H1 (cell line): ENCODE data around the gene WAC. TPM values are rescaled to one million over a fixed set of nuclear protein-coding genes. Genes with fewer than 3 reads are reported as not detected.
"Not testable (repeated sequence)": the region's sequence is repeated elsewhere in the genome, so short reads cannot be mapped to it uniquely, and the experiment has no call there.

Source experiments
- CTCF ChIA-PET: fragments of 300-600 bp; sonication (Branson Sonifier 250); formaldehyde crosslinking; loops from one replicate; lab custom pipeline; 2021; ENCODE audit not compliant: partially characterized antibody; lab: Charles Lee
- POLR2A ChIA-PET: fragments of 300-600 bp; sonication (Branson Sonifier 250); formaldehyde crosslinking; loops from one replicate; lab custom pipeline; 2021; ENCODE audit warnings: inconsistent platforms; ENCODE audit not compliant: partially characterized antibody; lab: Charles Lee
- DNase-seq, 2 experiments: peaks; one replicate each; pipeline versions ENCODE4 v3.0.0 to v3.0.0-alpha.2; 2010 to 2022; ENCODE audit warnings: low spot score in 2 of 2, low read depth in 1 of 2, mixed read lengths in 1 of 2
- FAIRE-seq: peaks from 2 replicates; lab custom pipeline; 2011; peaks lifted over from hg19 to GRCh38; lab: Jason Lieb, UNC
- H2AFZ ChIP-seq: 2 replicates; pipeline ENCODE4 v1.8.1; 2012; ENCODE audit warnings: low read length, inconsistent platforms
- H2AK5ac ChIP-seq: 2 replicates; pipeline ENCODE4 v1.6.1; 2013; ENCODE audit warnings: low read depth, low read length
- H2BK120ac ChIP-seq: replicated peaks from 2 replicates; pipeline ENCODE3; 2013; ENCODE audit warnings: low read depth, low read length, inconsistent platforms
- H2BK12ac ChIP-seq: 2 replicates; pipeline ENCODE4 v1.6.1; 2013; ENCODE audit warnings: low read depth, low read length
- H2BK15ac ChIP-seq: 2 replicates; pipeline ENCODE4 v1.6.1; 2013; ENCODE audit warnings: low read length
- H2BK20ac ChIP-seq: 2 replicates; pipeline ENCODE4 v1.6.1; 2013; ENCODE audit warnings: low read length
- H2BK5ac ChIP-seq: 2 replicates; pipeline ENCODE4 v1.6.1; 2013; ENCODE audit warnings: low read depth, low read length
- H3K14ac ChIP-seq: 2 replicates; pipeline ENCODE4 v1.6.1; 2013; ENCODE audit warnings: inconsistent platforms; ENCODE audit not compliant: insufficient read length
- H3K18ac ChIP-seq: 2 replicates; pipeline ENCODE4 v1.6.1; 2013; ENCODE audit warnings: low read length; ENCODE audit errors: extremely low read depth
- H3K23ac ChIP-seq: 2 replicates; pipeline ENCODE4 v1.6.1; 2013; ENCODE audit warnings: inconsistent platforms; ENCODE audit not compliant: insufficient read length
- H3K23me2 ChIP-seq: 2 replicates; pipeline ENCODE4 v1.6.1; 2013; ENCODE audit warnings: low read depth, low read length
- H3K27ac ChIP-seq: 2 replicates; pipeline ENCODE4 v1.6.1; 2011; ENCODE audit warnings: low read depth, low read length, inconsistent platforms
- H3K27me3 ChIP-seq, 4 experiments: replicated peaks in 1 of 4; 1 replicate in 1 of 4; 2 replicates in 3 of 4; pipeline versions ENCODE4 v1.6.1 to v1.8.1; 2011 to 2013; ENCODE audit warnings: low read length in 3 of 4, mild to moderate bottlenecking in 3 of 4, inconsistent platforms in 2 of 4, mixed read lengths in 2 of 4, moderate library complexity in 1 of 4; ENCODE audit not compliant: control insufficient read depth in 3 of 4, insufficient read depth in 3 of 4; ENCODE audit errors: extremely low read depth in 1 of 4
- H3K36me3 ChIP-seq, 4 experiments: 2 replicates each; pipeline versions ENCODE4 v1.6.1 to v1.8.1; 2011 to 2013; ENCODE audit warnings: mild to moderate bottlenecking in 4 of 4, low read length in 3 of 4, moderate library complexity in 2 of 4, control low read depth in 1 of 4, inconsistent platforms in 1 of 4; ENCODE audit not compliant: insufficient read depth in 4 of 4, control insufficient read depth in 2 of 4
- H3K4ac ChIP-seq: replicated peaks from 2 replicates; pipeline ENCODE3; 2013; ENCODE audit warnings: low read length, low read depth, mixed read lengths, inconsistent platforms; ENCODE audit not compliant: insufficient read length
- H3K4me1 ChIP-seq, 4 experiments: replicated peaks in 1 of 4; 1 replicate in 1 of 4; 2 replicates in 3 of 4; pipeline versions ENCODE4 v1.6.1 to v1.8.1; 2011 to 2013; ENCODE audit warnings: low read length in 3 of 4, inconsistent platforms in 2 of 4, mixed read lengths in 1 of 4; ENCODE audit not compliant: insufficient read depth in 4 of 4, control insufficient read depth in 3 of 4
- H3K4me2 ChIP-seq, 2 experiments: 2 replicates each; pipeline versions ENCODE4 v1.6.1 to v1.8.1; 2011 to 2013; ENCODE audit warnings: low read depth in 2 of 2, low read length in 2 of 2, control low read depth in 1 of 2, inconsistent platforms in 1 of 2, mild to moderate bottlenecking in 1 of 2; ENCODE audit not compliant: insufficient read depth in 1 of 2
- H3K4me3 ChIP-seq, 4 experiments: fragments of 200-600, 300-600 bp in 1 of 4; sonication (generic), shearing (Covaris generic), sonication (Bioruptor Twin) in 1 of 4; 2 replicates each; pipeline versions ENCODE4 v1.5.1 to v1.8.1; 2011 to 2016; ENCODE audit warnings: low read length in 4 of 4, low read depth in 3 of 4, control low read depth in 2 of 4, inconsistent platforms in 2 of 4, mild to moderate bottlenecking in 2 of 4, mixed read lengths in 1 of 4, moderate library complexity in 1 of 4; ENCODE audit not compliant: insufficient read depth in 2 of 4; ENCODE audit errors: extremely low read depth in 1 of 4
- H3K56ac ChIP-seq: replicated peaks from 2 replicates; pipeline ENCODE3; 2013; ENCODE audit warnings: low read depth, mild to moderate bottlenecking, mixed read lengths, low read length, inconsistent platforms; ENCODE audit not compliant: insufficient read length
- H3K79me1 ChIP-seq: 2 replicates; pipeline ENCODE4 v1.6.1; 2013; ENCODE audit warnings: low read depth, low read length, control low read depth
- H3K79me2 ChIP-seq, 2 experiments: 2 replicates each; pipeline versions ENCODE4 v1.6.1 to v1.8.1; 2012 to 2013; ENCODE audit warnings: low read length in 2 of 2, mild to moderate bottlenecking in 2 of 2, inconsistent platforms in 1 of 2; ENCODE audit not compliant: insufficient read depth in 2 of 2, control insufficient read depth in 1 of 2
- H3K9ac ChIP-seq, 4 experiments: replicated peaks in 1 of 4; 1 replicate in 1 of 4; 2 replicates in 3 of 4; pipeline versions ENCODE4 v1.6.1 to v1.8.1; 2011 to 2013; ENCODE audit warnings: low read depth in 3 of 4, low read length in 3 of 4, control low read depth in 2 of 4, mild to moderate bottlenecking in 2 of 4, moderate library complexity in 2 of 4, inconsistent platforms in 1 of 4; ENCODE audit errors: extremely low read depth in 1 of 4
- H3K9me3 ChIP-seq, 2 experiments: 2 replicates each; pipeline versions ENCODE4 v1.6.1 to v1.8.1; 2012 to 2013; ENCODE audit warnings: mild to moderate bottlenecking in 2 of 2, moderate library complexity in 2 of 2, control low read depth in 1 of 2, inconsistent platforms in 1 of 2, low read depth in 1 of 2, low read length in 1 of 2, mixed read lengths in 1 of 2; ENCODE audit not compliant: insufficient read depth in 2 of 2
- H4K20me1 ChIP-seq, 2 experiments: replicated peaks in 1 of 2; 2 replicates each; pipeline versions ENCODE3 to v1.8.1; 2011 to 2013; ENCODE audit warnings: inconsistent platforms in 2 of 2, low read length in 2 of 2, mild to moderate bottlenecking in 1 of 2; ENCODE audit not compliant: insufficient read depth in 2 of 2, control insufficient read depth in 1 of 2
- H4K5ac ChIP-seq: 2 replicates; pipeline ENCODE4 v1.6.1; 2013; ENCODE audit warnings: low read length, low read depth, mixed read lengths, inconsistent platforms; ENCODE audit not compliant: insufficient read length
- H4K8ac ChIP-seq: 2 replicates; pipeline ENCODE4 v1.8.0; 2013; ENCODE audit warnings: mild to moderate bottlenecking, moderate library complexity, low read length, inconsistent platforms; ENCODE audit not compliant: insufficient read depth; ENCODE audit errors: extremely low read depth
- H4K91ac ChIP-seq: replicated peaks from 2 replicates; pipeline ENCODE3; 2013; ENCODE audit warnings: low read length, mixed read lengths, inconsistent platforms; ENCODE audit not compliant: insufficient read length
- TCF12 ChIP-seq: IDR thresholded peaks from 2 replicates; pipeline ENCODE4 v1.6.1; 2011; ENCODE audit warnings: low read depth, mild to moderate bottlenecking, low read length
- whole genome bisulfite sequencing, 2 experiments: shearing (Covaris generic) in 1 of 2; methylation state at CpG; one replicate each; pipeline versions ENCODE4 v1.1.6 to v1.1.7; 2013 to 2015; ENCODE audit warnings: low lambda C conversion rate in 2 of 2, mixed read lengths in 2 of 2, inconsistent platforms in 1 of 2, low coverage in 1 of 2, missing lambda C conversion rate in 1 of 2; ENCODE audit not compliant: insufficient replicate concordance in 2 of 2, insufficient coverage in 1 of 2, insufficient read length in 1 of 2; ENCODE audit errors: extremely low coverage in 1 of 2, missing lambda C conversion rate in 1 of 2; 5-methylcytosine and 5-hydroxymethylcytosine counted together
- polyA plus RNA-seq, 7 experiments: library from polyadenylated mRNA; depleted of rRNA in 3 of 7; stranded (reverse) in 5 of 7; unstranded in 2 of 7; fragments of >200 nt in 5 of 7; fragments of 200-250 nt in 2 of 7; gene quantifications; 1 replicate in 5 of 7; 2 replicates in 1 of 7; 4 replicates in 1 of 7; pipeline versions ENCODE4 v1.2.1 to v1.2.3, GENCODE V29; 2011 to 2013; ENCODE audit warnings: missing spikeins in 2 of 7, mixed read lengths in 2 of 7
- total RNA-seq: library from RNA; stranded (reverse); fragmentation: NEBNext Ultra II Directional; extraction: Animal tissue kit (Norgen Biotek cat#: 25700); gene quantifications from 2 replicates; pipeline ENCODE4 v1.2.1, GENCODE V29; 2021

The WAC gene
- total and polyA plus RNA-seq, 2 of the 8 experiments (the other 6 are each of a cell fraction or from before 2014, with no cell fraction given) = 72.9 to 128 TPM

DNA sequence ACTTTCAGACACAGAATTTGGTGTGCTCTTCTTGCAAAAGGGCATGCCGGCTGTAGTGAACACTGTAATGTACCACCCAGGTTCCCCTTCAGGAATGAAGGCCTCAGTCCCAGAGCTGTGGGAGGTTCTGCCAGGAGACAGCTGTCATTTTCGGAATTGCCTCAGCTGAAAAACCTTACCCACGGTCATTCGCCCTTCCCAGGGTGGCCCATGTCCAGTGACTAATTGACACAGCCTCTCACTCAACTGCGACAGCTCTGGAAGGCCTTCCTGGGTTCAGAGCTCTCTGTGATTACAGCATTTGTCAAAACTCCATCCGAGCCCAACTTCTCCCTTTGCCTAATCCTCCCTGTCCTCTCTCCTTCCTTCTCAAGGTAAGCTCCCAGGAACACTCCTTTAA lies 43.7 kb upstream of the WAC start (continued):
- no peak for TF ChIP-seq TCF12

- H2BK20ac ChIP-seq, H3K79me2 ChIP-seq, H2BK15ac ChIP-seq, H3K79me1 ChIP-seq, POLR2A ChIA-PET, H4K20me1 ChIP-seq, H3K27ac ChIP-seq, H3K36me3 ChIP-seq, DNase-seq, H2AFZ ChIP-seq, FAIRE-seq, H4K8ac ChIP-seq, H3K4me3 ChIP-seq, H3K4ac ChIP-seq, H3K23ac ChIP-seq, H2BK12ac ChIP-seq, H3K18ac ChIP-seq, H3K9ac ChIP-seq, H3K9me3 ChIP-seq, H3K23me2 ChIP-seq, H3K14ac ChIP-seq, H3K4me1 ChIP-seq, H4K91ac ChIP-seq, H4K5ac ChIP-seq, H2AK5ac ChIP-seq, H2BK5ac ChIP-seq, H3K4me2 ChIP-seq, H2BK120ac ChIP-seq, H3K56ac ChIP-seq, H3K27me3 ChIP-seq: not testable (repeated sequence)
- CTCF ChIA-PET = interaction anchor here (2.4 kb wide), 1 partner anchor 12 kb away, joined by 10 read pairs; no protein-coding TSS in a partner anchor
- 91% methylated on average over 2 of the region's 2 CpGs; no CpG with 5 or more reads in 1 of the 2 experiments for WGBS, 2 experiments
Observed at GRCh38 chr10:28490256-28490865, 42.6 kb upstream of the WAC start.
